ENCODE results near the gene KLHL33. TPM values are rescaled to one million over a fixed set of nuclear protein-coding genes. Genes with fewer than 3 reads are reported as not detected.
A peak's percentile ranks its signal among the peaks of the same experiment; 100 is the strongest.

The KLHL33 gene
- total RNA-seq, 1 experiment from 2014 or later, result 0.14 TPM

DNA sequence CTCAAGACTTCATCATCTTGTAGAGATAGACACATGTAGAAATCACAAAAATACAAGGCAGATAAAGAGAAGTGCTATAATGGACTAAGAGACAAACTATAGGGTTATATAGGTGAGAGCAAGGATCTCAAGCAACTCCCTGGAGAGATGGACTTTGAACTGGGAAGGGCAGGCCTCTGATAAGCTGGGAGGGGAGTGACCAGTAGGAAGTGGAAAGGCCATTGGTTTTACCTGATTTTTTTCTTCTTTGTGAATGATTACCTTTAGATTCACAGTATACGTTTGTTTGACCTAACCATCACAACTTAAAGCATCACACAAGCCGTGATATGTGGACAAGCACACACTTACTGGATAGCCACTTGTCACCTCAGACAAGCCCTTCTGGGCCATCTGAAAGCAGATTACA lies 17.5 kb downstream of the KLHL33 start:
- H3K27ac Mint-ChIP-seq (ENCODE audit: low read depth, unreplicated experiment), result no peak overlapping the region
- DNase-seq (ENCODE audit: unreplicated experiment), result no peak
- H3K4me3 Mint-ChIP-seq (ENCODE audit: unreplicated experiment), result no peak overlapping the region
- no peaks in the 10 kb centered on the region for H3K4me1 Mint-ChIP-seq (ENCODE audit: insufficient read depth, unreplicated experiment)
- no TSS peak for BruUV-seq (replicated peaks)
- H3K27me3 Mint-ChIP-seq (ENCODE audit: insufficient read depth, unreplicated experiment), result no peaks in the 10 kb centered on the region
- CTCF ChIA-PET, result interaction anchor here (1.4 kb wide), 1 partner anchor 278 kb away, joined by 3 read pairs; no protein-coding TSS in a partner anchor
- TF ChIP-seq, protein P1, sequence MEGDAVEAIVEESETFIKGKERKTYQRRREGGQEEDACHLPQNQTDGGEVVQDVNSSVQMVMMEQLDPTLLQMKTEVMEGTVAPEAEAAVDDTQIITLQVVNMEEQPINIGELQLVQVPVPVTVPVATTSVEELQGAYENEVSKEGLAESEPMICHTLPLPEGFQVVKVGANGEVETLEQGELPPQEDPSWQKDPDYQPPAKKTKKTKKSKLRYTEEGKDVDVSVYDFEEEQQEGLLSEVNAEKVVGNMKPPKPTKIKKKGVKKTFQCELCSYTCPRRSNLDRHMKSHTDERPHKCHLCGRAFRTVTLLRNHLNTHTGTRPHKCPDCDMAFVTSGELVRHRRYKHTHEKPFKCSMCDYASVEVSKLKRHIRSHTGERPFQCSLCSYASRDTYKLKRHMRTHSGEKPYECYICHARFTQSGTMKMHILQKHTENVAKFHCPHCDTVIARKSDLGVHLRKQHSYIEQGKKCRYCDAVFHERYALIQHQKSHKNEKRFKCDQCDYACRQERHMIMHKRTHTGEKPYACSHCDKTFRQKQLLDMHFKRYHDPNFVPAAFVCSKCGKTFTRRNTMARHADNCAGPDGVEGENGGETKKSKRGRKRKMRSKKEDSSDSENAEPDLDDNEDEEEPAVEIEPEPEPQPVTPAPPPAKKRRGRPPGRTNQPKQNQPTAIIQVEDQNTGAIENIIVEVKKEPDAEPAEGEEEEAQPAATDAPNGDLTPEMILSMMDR (IDR thresholded peaks at IDR 0.05; ENCODE audit: unreplicated experiment), result no peak
- POLR2A ChIA-PET, result interaction anchor here (1.3 kb wide), 1 partner anchor 36 kb away, joined by 6 read pairs; the partner anchor contains the start of genes APEX1 and OSGEP
- intact Hi-C loops (cut with micrococcal nuclease), result no loop called here
- H3K9me3 Mint-ChIP-seq (ENCODE audit: unreplicated experiment), result no peaks in the 10 kb centered on the region
- H3K36me3 Mint-ChIP-seq (ENCODE audit: insufficient read depth, unreplicated experiment), result no peaks in the 10 kb centered on the region

DNA sequence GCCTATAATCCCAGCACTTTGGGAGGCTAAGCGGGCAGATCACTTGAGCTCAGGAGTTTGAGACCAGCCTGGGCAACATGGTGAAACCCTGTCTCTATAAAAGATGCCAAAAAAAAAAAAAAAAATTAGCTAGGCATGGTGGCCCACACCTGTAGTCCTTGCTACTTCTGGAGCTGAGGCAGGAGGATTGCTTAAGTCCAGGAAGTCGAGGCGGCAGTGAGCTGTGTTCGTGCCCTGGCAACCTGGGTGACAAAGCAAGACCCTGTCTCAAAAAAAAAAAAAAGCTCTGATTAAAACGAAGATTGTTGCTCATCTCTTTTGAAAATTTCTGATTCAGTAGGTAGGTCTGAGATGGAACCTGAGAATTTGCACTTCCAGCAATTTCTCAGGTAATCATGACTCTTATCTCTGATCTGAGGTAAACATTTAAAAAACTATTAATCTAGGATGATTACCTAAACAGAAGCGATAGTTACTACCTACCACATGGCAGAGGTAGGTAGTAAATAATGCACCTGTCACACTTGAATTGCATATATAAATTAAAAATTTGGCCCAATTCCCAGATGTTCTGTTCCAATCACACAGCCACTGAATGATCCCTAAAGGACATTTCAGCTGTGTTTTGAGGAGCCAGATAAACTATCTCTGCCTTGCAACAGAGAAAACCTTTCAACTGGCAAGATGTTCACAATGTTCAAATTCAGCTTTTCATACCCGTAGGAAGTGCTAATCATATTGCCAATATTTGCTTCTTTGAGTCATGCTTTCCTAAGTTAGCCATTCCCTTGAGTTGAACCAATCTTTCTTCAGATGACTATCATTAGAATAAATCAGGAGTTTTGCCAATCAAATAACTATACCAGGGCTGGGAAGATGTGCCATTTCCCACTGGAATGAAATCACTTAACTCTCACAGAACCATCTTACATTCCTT lies 18.4 kb downstream of the KLHL33 start:
- ChIA-PET POLR2A (interaction anchor here (0.6 to 1.3 kb wide), 3 partner anchors 37 to 266 kb away, joined by 3 to 6 read pairs (median 3); partner anchors contain the start of genes APEX1 and OSGEP), CTCF (interaction anchor here (0.6 to 1.4 kb wide), 5 partner anchors 34 to 827 kb away, joined by 3 read pairs; no protein-coding TSS in a partner anchor)
- DNase-seq (ENCODE audit: unreplicated experiment), result no peak
- Mint-ChIP-seq H3K4me1 (ENCODE audit: insufficient read depth, unreplicated experiment) (no peaks in the 10 kb centered on the region), H3K4me3 (ENCODE audit: unreplicated experiment) (no peak overlapping the region), H3K36me3 (ENCODE audit: insufficient read depth, unreplicated experiment) (no peaks in the 10 kb centered on the region), H3K27me3 (ENCODE audit: insufficient read depth, unreplicated experiment) (no peaks in the 10 kb centered on the region), H3K27ac (ENCODE audit: low read depth, unreplicated experiment) (no peak overlapping the region), H3K9me3 (ENCODE audit: unreplicated experiment) (no peaks in the 10 kb centered on the region)
- BruUV-seq (replicated peaks), result no TSS peak
- TF ChIP-seq, protein P1 (IDR thresholded peaks at IDR 0.05; ENCODE audit: unreplicated experiment), result no peak
- intact Hi-C loops (cut with micrococcal nuclease), result no loop called here

DNA sequence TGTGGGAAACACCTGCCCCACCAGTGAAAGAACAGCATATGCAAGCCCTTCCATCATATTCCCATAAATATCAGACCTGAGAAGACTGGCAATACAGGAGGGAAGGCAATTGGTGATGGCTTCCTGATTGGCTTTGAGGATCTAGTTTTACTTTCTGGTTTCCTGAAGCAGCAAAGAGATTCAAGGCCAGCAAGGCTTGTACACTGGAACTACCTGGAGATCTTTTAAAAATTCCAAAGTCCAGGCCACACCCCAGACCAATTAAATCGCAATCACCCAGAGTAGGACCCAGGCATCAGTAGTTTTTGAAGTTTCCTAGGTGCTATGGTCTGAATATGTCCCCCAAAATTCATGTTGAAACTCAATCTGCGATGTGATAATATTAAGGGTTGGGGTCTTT lies 19.7 kb downstream of the KLHL33 start:
- Mint-ChIP-seq H3K4me3 (ENCODE audit: unreplicated experiment) (no peak overlapping the region), H3K36me3 (ENCODE audit: insufficient read depth, unreplicated experiment) (no peaks in the 10 kb centered on the region), H3K9me3 (ENCODE audit: unreplicated experiment) (no peaks in the 10 kb centered on the region), H3K27ac (ENCODE audit: low read depth, unreplicated experiment) (no peak overlapping the region), H3K27me3 (ENCODE audit: insufficient read depth, unreplicated experiment) (no peaks in the 10 kb centered on the region), H3K4me1 (ENCODE audit: insufficient read depth, unreplicated experiment) (no peaks in the 10 kb centered on the region)
- DNase-seq (ENCODE audit: unreplicated experiment), result no peak
- no TSS peak for BruUV-seq (replicated peaks)
- POLR2A ChIA-PET, result interaction anchor here (1.0 to 5.6 kb wide), 2 partner anchors 38 to 54 kb away, joined by 4 to 77 read pairs; partner anchors contain the start of genes APEX1 and OSGEP
- CTCF ChIA-PET, result interaction anchor here (0.6 to 3.8 kb wide), 18 partner anchors 8 to 1759 kb away, joined by 3 to 30 read pairs (median 4); partner anchors contain the start of genes APEX1, OSGEP and PNP
- TF ChIP-seq, protein P1 (IDR thresholded peaks at IDR 0.05; ENCODE audit: unreplicated experiment), result no peak
- intact Hi-C loops (cut with micrococcal nuclease), result no loop called here

DNA sequence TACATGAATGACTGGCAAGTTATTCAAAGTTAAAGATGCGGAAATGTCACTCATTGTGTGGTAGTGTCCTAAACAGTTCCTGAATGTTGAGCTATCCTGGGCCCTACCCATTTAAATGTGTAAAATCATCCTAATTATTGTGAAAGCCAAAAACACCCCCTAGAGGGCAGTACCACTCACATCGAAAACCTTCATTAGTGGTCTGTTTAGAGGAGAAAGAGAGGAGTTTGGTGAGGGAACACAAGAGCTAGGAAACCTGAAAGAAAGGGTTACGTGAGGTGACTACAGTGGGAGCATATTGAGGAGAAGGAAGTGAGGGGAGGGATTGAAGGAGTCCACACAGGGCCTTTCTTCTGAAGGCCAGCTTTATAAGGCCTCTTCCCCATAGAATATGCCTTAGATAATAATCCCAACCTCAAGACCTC lies 20.2 kb downstream of the KLHL33 start:
- Mint-ChIP-seq H3K4me1 (ENCODE audit: insufficient read depth, unreplicated experiment) (no peaks in the 10 kb centered on the region), H3K9me3 (ENCODE audit: unreplicated experiment) (no peaks in the 10 kb centered on the region), H3K4me3 (ENCODE audit: unreplicated experiment) (no peak overlapping the region), H3K36me3 (ENCODE audit: insufficient read depth, unreplicated experiment) (no peaks in the 10 kb centered on the region), H3K27ac (ENCODE audit: low read depth, unreplicated experiment) (no peak overlapping the region), H3K27me3 (ENCODE audit: insufficient read depth, unreplicated experiment) (no peaks in the 10 kb centered on the region)
- CTCF ChIA-PET, result interaction anchor here (0.6 to 3.8 kb wide), 22 partner anchors 8 to 1759 kb away, joined by 3 to 30 read pairs (median 4); partner anchors contain the start of genes APEX1, OSGEP, PARP2 and PNP
- no TSS peak for BruUV-seq (replicated peaks)
- POLR2A ChIA-PET, result interaction anchor here (0.7 to 5.6 kb wide), 5 partner anchors 39 to 320 kb away, joined by 3 to 77 read pairs (median 4); partner anchors contain the start of genes APEX1 and OSGEP
- peak; percentile 68 for DNase-seq (ENCODE audit: unreplicated experiment)
- TF ChIP-seq, protein P1 (IDR thresholded peaks at IDR 0.05; ENCODE audit: unreplicated experiment), result peak; percentile 49
- intact Hi-C loops (cut with micrococcal nuclease), result loop anchor here (1.0 kb wide), 2 partner anchors 88 to 194 kb away; no protein-coding TSS in a partner anchor

Measured in MCF 10A (cell line).